MCF 10A (cell line): ENCODE data around the gene GEN1. TPM values are rescaled to one million over a fixed set of nuclear protein-coding genes. Genes with fewer than 3 reads are reported as not detected.
A peak's percentile ranks its signal among the peaks of the same experiment; 100 is the strongest.

Source experiments
- BruUV-seq: library from RNA; stranded (reverse); fragments of 400-500 nt; replicated peaks from 2 replicates; lab custom pipeline; 2021; lab: Mats Ljungman, UMichigan
- CTCF ChIA-PET: fragments of 300-600 bp; sonication (Branson Sonifier 250); formaldehyde crosslinking; extraction: SDS; loops from one replicate; lab custom pipeline; 2021; ENCODE audit warnings: antibody characterized with exemption, inconsistent platforms; lab: Yijun Ruan, JAX
- POLR2A ChIA-PET: fragments of 300-600, 350-650 bp; sonication (Branson Sonifier 250); formaldehyde crosslinking; extraction: SDS; loops from one replicate; lab custom pipeline; 2020; ENCODE audit warnings: antibody characterized with exemption, inconsistent platforms; lab: Yijun Ruan, JAX
- DNase-seq: peaks from one replicate; pipeline ENCODE4 v3.0.0-alpha.2; 2018; ENCODE audit not compliant: unreplicated experiment
- H3K27ac Mint-ChIP-seq: one replicate; pipeline ENCODE4 v1.8.0; 2022; ENCODE audit warnings: mild to moderate bottlenecking, low read depth, mixed read lengths; ENCODE audit not compliant: unreplicated experiment
- H3K27me3 Mint-ChIP-seq: one replicate; pipeline ENCODE4 v1.8.0; 2022; ENCODE audit warnings: mixed read lengths; ENCODE audit not compliant: insufficient read depth, unreplicated experiment
- H3K36me3 Mint-ChIP-seq: one replicate; pipeline ENCODE4 v1.8.0; 2022; ENCODE audit warnings: mild to moderate bottlenecking, moderate library complexity, mixed read lengths; ENCODE audit not compliant: insufficient read depth, unreplicated experiment
- H3K4me1 Mint-ChIP-seq: one replicate; pipeline ENCODE4 v1.8.0; 2022; ENCODE audit warnings: mixed read lengths; ENCODE audit not compliant: insufficient read depth, unreplicated experiment
- H3K4me3 Mint-ChIP-seq: one replicate; pipeline ENCODE4 v1.8.0; 2022; ENCODE audit warnings: mild to moderate bottlenecking, moderate library complexity, mixed read lengths; ENCODE audit not compliant: unreplicated experiment
- H3K9me3 Mint-ChIP-seq: one replicate; pipeline ENCODE4 v1.8.0; 2022; ENCODE audit warnings: mixed read lengths; ENCODE audit not compliant: unreplicated experiment
- intact Hi-C: fragments of 100-400 bp; cut with micrococcal nuclease; formaldehyde crosslinking; loops from 2 replicates; pipeline ENCODE4 v1.14.1; 2022
- total RNA-seq: library from RNA; stranded (reverse); gene quantifications from 2 replicates; pipeline ENCODE4 v1.2.3, GENCODE V29; 2022
- TF ChIP-seq, protein P1 (sequence below): fragments of 200-600 bp; IDR thresholded peaks from one replicate; pipeline ENCODE4 v1.8.0; 2022; ENCODE audit warnings: antibody characterized with exemption, mild to moderate bottlenecking; ENCODE audit not compliant: unreplicated experiment

Gene GEN1
- total RNA-seq, 1 experiment from 2014 or later: 19.8 TPM

DNA sequence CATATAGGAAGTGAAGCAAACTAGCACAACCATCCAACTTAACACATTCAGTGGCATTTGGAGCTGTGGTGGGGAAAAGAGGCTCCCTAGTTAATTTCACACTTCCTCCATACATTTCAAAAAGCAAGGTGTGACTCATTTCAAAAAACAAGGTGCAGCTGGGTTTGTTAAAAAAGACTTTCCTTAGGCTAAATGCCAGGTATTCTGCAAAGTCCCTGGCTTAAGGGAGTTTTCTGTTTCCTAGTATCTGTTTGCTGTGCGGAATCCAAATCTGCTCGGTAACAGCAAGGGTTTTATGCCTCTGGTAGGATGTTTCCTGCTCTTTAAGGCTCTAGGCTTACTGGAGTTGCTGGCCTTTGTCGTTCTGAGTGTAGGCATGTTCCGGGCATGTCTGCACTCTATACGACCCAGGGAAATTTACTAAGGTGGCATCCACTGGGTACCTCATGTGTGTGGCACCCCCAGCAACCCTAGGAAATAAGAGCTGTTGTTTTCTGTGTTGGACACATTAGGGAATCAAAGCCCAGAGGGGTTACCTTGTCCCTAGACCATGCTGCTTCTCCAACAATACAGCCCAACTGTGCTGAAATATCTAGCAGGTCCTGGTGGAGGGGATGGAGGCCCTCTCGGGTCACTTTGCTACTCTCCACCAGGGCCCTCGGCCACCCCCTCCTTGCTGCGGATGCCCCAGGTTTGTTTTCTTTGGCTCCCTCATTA lies 61.7 kb downstream of the GEN1 start:
- intact Hi-C loops: no loop called here
- Mint-ChIP-seq H3K27me3 (no peaks in the 10 kb centered on the region), H3K36me3 (peaks cover 7% of the 10 kb centered on the region), H3K27ac (peak overlapping the region; percentile 98), H3K9me3 (no peaks in the 10 kb centered on the region), H3K4me1 (peaks cover 39% of the 10 kb centered on the region), H3K4me3 (no peak overlapping the region)
- TSS peak; percentile 87 for BruUV-seq
- peak; percentile 75 for DNase-seq
- ChIA-PET POLR2A (interaction anchor here (0.7 to 6.9 kb wide), 13 partner anchors 9 to 225 kb away, joined by 3 to 136 read pairs (median 4); partner anchors contain the start of genes GEN1 and SMC6), CTCF (interaction anchor here (0.6 to 3.3 kb wide), 9 partner anchors 12 to 1680 kb away, joined by 3 to 26 read pairs (median 3); no protein-coding TSS in a partner anchor)
- TF ChIP-seq, protein P1, sequence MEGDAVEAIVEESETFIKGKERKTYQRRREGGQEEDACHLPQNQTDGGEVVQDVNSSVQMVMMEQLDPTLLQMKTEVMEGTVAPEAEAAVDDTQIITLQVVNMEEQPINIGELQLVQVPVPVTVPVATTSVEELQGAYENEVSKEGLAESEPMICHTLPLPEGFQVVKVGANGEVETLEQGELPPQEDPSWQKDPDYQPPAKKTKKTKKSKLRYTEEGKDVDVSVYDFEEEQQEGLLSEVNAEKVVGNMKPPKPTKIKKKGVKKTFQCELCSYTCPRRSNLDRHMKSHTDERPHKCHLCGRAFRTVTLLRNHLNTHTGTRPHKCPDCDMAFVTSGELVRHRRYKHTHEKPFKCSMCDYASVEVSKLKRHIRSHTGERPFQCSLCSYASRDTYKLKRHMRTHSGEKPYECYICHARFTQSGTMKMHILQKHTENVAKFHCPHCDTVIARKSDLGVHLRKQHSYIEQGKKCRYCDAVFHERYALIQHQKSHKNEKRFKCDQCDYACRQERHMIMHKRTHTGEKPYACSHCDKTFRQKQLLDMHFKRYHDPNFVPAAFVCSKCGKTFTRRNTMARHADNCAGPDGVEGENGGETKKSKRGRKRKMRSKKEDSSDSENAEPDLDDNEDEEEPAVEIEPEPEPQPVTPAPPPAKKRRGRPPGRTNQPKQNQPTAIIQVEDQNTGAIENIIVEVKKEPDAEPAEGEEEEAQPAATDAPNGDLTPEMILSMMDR: no peak

DNA sequence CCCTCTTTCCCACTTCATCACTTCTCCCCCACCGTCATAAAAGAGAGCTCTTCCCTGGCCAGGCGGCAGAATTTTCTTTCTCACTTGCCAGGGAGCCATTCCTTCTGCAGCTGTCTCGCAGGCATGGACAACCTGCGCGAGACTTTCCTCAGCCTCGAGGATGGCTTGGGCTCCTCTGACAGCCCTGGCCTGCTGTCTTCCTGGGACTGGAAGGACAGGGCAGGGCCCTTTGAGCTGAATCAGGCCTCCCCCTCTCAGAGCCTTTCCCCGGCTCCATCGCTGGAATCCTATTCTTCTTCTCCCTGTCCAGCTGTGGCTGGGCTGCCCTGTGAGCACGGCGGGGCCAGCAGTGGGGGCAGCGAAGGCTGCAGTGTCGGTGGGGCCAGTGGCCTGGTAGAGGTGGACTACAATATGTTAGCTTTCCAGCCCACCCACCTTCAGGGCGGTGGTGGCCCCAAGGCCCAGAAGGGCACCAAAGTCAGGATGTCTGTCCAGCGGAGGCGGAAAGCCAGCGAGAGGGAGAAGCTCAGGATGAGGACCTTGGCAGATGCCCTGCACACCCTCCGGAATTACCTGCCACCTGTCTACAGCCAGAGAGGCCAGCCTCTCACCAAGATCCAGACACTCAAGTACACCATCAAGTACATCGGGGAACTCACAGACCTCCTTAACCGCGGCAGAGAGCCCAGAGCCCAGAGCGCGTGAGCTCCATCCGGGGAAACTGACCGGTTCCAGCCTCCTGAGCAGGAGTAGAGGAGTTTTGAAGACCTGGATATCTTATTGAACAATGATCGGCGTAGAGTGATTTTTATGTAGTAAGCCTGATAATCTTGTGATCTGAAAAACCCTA lies 62.7 kb downstream of the GEN1 start, which contains the start of gene MSGN1:
TSS of gene MSGN1 (plus strand) at position 65 of the 850 bp plus-strand sequence. CDS start at position 124, 59 bp downstream.
- CTCF ChIA-PET: interaction anchor here (0.6 to 3.3 kb wide), 13 partner anchors 11 to 1679 kb away, joined by 3 to 26 read pairs (median 3); partner anchors contain the start of gene SMC6

DNA sequence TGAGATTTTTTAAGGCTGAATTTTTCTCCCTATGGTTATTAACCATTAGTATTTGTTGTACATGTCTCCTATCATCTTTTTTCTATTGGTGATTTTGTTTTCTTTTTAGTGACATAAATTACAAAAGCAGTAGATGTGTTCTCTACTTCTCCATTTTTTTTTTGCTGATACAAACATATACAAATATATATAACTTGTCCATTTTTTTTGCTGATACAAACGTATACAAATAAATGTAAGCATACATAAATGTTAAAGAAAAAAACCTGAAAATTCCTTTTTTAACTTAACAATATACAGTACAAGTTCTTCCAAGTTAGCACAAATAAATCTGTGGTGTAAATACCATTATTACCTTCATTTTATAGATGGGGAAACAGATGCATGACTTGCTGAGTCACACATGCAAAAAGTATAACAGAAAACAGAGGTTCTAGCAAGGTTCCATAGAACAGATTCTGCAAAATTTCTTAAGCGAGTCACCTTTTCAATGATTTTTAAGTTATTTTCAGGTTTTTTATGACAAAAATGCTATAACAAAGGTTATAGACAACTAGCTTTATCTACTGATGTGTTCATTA lies 64.4 kb downstream of the GEN1 start:
- no peak overlapping the region for H3K27ac Mint-ChIP-seq
- intact Hi-C loops: no loop called here
- TF ChIP-seq, protein P1: no peak
- DNase-seq: no peak
- POLR2A ChIA-PET: no interaction called here
- CTCF ChIA-PET: interaction anchor here (3.4 kb wide), 1 partner anchor 99 kb away, joined by 14 read pairs; no protein-coding TSS in a partner anchor
- peaks cover 7% of the 10 kb centered on the region for H3K36me3 Mint-ChIP-seq
- H3K27me3 Mint-ChIP-seq: no peaks in the 10 kb centered on the region
- peaks cover 30% of the 10 kb centered on the region for H3K4me1 Mint-ChIP-seq
- H3K9me3 Mint-ChIP-seq: no peaks in the 10 kb centered on the region
- BruUV-seq: no TSS peak
- H3K4me3 Mint-ChIP-seq: no peak overlapping the region

More for the DNA sequence above, 62.7 kb downstream of the GEN1 start, which contains the start of gene MSGN1:
- Mint-ChIP-seq H3K4me3 (no peak within 1 kb of the TSS), H3K9me3 (no peaks in the 10 kb centered on the region), H3K36me3 (peaks cover 7% of the 10 kb centered on the region), H3K4me1 (peaks cover 39% of the 10 kb centered on the region), H3K27ac (peak within 1 kb of the TSS; percentile 98), H3K27me3 (no peaks in the 10 kb centered on the region)
- no TSS peak for BruUV-seq
- POLR2A ChIA-PET: interaction anchor here (0.6 to 6.9 kb wide), 12 partner anchors 10 to 226 kb away, joined by 3 to 136 read pairs (median 4); partner anchors contain the start of genes GEN1 and SMC6
- intact Hi-C loops: no loop called here
- DNase-seq: no peak
- TF ChIP-seq, protein P1: no peak
